ENCODE measurements around the gene SNED1.
A peak's percentile ranks its signal among the peaks of the same experiment; 100 is the strongest.

Gene SNED1

DNA sequence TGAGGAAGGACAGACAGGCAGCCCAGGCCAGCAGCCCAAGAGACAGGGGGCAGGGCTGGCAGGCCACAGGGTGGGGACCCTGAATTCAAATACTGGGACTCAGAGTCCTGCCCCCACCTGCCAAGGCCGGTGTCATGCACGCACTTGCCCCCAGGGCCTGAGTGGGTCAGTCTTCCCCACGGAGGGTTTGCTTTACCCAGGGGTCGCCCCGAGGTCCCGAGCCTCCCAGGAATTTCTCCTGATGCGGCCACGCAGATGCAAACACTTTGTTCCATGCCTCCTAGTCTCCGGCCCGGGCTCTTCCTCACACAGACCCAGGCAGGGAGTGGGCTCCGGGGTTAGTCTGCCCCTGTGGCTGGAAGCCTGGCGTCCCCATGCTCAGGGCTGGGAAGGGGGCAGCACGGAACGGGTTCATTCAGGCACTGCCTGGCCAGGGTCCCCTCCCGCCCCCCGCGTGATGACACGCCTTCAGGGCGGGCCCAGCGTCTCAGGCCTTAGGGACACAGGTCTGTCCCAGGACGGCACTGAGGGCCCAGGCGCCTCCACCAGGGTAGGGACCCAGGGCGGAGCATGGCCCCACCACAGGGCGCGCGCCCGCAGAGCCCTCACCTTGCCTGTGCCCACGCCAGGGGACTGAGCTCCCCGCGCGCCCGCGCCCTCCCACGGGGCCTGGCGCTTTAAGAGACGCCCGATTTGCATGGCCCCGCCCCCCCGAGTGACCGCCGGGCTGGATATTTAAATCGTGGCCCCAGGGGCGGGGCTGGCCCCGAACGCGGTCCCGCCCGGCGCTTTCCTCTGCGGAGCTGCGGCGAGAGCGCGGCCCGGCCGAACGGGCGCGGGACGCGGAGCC is at the start of gene SNED1:
Gene SNED1, plus strand, starts transcription at position 763 of the 850 bp plus-strand sequence. CDS start 220 bp downstream, outside the sequence.
- no peaks in the 10 kb centered on the region for H3K9me3 ChIP-seq (ENCODE audit: control insufficient read depth, insufficient read depth, low read length)
- H3K4me3 ChIP-seq (ENCODE audit: low read depth, low read length), result peak within 1 kb of the TSS; percentile 53
- no peaks in the 10 kb centered on the region for H3K36me3 ChIP-seq (ENCODE audit: control insufficient read depth, insufficient read depth, low read length)
- no peaks in the 10 kb centered on the region for H3K4me1 ChIP-seq (ENCODE audit: control insufficient read depth, insufficient read depth, low read length)
- H3K9ac ChIP-seq (ENCODE audit: low read depth, low read length), result no peak within 1 kb of the TSS
- peaks cover 23% of the 10 kb centered on the region for H3K27me3 ChIP-seq (ENCODE audit: control insufficient read depth, insufficient read depth, low read length)

DNA sequence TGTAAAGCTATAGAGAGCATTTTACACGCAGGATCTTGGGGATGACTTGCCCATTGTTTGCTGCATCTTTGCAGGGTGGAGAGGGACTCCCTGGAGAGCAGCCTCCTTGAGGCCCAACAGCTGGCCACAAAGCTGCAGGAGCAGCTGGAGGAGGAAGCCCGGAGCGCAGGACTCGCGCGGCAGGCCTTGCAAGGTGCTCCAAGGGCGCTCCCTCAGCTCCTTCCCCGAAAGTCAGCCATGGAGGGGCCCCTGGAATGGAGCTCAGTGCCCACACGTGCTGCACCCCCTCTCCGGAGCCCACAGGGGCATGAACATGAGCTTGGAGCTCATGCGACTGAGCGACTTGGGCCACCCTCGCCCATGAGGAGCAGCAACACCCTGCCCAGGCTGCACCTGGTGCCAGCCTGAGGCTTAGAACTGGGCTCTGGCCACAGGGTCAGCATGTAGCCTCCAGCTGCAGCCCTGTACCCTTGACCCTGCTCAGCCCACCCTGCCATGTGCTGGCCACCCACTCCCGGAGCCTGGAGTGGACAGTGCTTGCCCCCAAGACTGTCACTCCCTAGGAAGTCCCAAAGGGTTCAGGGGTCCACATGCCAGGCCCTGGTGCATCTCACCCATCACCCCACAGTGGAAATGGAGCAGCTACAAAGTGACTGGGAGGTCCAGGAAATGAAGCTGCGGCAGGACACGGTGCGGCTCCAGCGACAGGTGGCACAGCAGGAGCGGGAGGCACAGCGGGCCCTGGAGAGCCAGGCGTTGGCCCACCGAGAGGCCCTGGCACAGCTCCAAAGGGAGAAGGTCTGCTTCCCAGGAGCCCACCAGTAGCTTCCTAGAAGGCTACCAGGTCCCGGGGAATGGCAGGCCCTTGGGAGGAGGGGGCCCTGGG is 49.3 kb upstream of the SNED1 start:
- no peaks in the 10 kb centered on the region for H3K9me3 ChIP-seq (ENCODE audit: control insufficient read depth, insufficient read depth, low read length)

DNA sequence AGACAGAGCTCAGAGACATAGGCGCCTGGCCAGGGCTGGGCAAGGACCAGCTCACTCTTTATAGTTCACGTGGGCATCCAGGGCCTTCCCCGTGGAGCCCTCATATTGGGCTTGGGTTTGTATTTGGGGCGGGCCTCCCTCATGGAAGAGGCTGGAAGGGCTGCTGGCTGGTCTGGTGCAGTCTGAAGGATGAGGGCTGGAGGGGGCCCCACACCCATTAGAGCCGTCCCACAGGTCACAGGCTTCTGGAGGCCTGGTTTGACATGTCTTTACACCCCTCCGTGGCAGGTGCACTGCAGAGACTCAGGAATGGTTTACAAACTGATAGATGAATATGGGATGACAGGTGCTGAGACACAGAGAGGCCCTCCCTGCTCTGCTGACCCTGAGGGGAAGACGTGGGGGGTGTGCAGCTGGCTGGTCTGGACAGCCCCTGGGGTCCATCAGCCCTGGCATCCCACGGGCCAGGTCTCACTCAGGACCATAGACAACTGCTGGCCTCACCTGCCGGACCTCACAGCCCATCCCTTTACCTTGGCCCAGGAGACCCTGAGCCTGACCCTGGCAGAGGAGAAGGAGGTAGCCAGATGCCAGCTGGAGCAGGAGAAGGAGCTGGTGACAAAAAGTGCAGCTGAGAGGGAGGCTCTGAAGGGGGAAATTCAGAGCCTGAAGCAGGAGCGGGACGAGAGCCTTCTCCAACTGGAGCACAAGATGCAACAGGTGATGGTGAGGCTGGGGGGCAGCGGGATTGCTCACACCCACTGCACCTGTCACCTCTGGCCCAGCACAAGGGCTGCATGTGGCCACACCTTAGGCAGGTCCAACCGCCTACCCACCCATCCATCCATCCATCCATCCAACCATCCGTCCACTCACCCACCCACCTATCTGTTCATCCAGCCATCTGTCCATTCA is 48.4 kb upstream of the SNED1 start:
- Histone ChIP-seq H3K36me3 (ENCODE audit: control insufficient read depth, insufficient read depth, low read length) (no peaks in the 10 kb centered on the region), H3K9ac (ENCODE audit: low read depth, low read length) (no peak overlapping the region), H3K4me1 (ENCODE audit: control insufficient read depth, insufficient read depth, low read length) (no peaks in the 10 kb centered on the region), H3K9me3 (ENCODE audit: control insufficient read depth, insufficient read depth, low read length) (no peaks in the 10 kb centered on the region), H3K27me3 (ENCODE audit: control insufficient read depth, insufficient read depth, low read length) (no peaks in the 10 kb centered on the region), H3K4me3 (ENCODE audit: low read depth, low read length) (no peak overlapping the region)

More for the DNA sequence above, 49.3 kb upstream of the SNED1 start:
- H3K9ac ChIP-seq (ENCODE audit: low read depth, low read length), result no peak overlapping the region
- H3K4me1 ChIP-seq (ENCODE audit: control insufficient read depth, insufficient read depth, low read length), result no peaks in the 10 kb centered on the region
- no peak overlapping the region for H3K4me3 ChIP-seq (ENCODE audit: low read depth, low read length)
- no peaks in the 10 kb centered on the region for H3K36me3 ChIP-seq (ENCODE audit: control insufficient read depth, insufficient read depth, low read length)
- H3K27me3 ChIP-seq (ENCODE audit: control insufficient read depth, insufficient read depth, low read length), result no peaks in the 10 kb centered on the region

DNA sequence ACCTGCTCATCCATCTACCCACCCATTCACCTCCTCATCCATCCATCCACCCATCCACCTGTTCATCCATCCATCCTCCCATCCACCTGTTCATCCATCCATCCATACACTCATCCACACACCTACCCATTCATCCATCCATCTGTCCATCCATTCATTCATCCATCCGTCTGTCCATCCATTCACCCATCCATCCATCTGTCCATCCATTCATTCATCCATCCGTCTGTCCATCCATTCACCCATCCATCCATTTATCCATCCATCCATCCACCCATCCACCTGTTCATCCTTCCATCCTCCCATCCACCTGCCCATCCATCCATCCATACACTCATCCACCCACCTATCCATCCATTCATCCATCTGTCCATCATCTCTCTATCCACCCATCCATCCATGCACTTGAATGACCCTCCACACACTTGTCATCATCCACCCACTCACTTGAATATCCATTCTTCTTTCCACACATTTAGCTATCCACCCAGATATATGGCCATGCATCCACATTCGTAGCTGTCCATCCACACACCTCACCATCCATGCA is 47.3 kb upstream of the SNED1 start:
- H3K4me3 ChIP-seq (ENCODE audit: low read depth, low read length), result no peak overlapping the region
- no peak overlapping the region for H3K9ac ChIP-seq (ENCODE audit: low read depth, low read length)
- H3K9me3 ChIP-seq (ENCODE audit: control insufficient read depth, insufficient read depth, low read length), result no peaks in the 10 kb centered on the region
- H3K4me1 ChIP-seq (ENCODE audit: control insufficient read depth, insufficient read depth, low read length), result no peaks in the 10 kb centered on the region
- H3K36me3 ChIP-seq (ENCODE audit: control insufficient read depth, insufficient read depth, low read length), result no peaks in the 10 kb centered on the region
- H3K27me3 ChIP-seq (ENCODE audit: control insufficient read depth, insufficient read depth, low read length), result no peaks in the 10 kb centered on the region

DNA sequence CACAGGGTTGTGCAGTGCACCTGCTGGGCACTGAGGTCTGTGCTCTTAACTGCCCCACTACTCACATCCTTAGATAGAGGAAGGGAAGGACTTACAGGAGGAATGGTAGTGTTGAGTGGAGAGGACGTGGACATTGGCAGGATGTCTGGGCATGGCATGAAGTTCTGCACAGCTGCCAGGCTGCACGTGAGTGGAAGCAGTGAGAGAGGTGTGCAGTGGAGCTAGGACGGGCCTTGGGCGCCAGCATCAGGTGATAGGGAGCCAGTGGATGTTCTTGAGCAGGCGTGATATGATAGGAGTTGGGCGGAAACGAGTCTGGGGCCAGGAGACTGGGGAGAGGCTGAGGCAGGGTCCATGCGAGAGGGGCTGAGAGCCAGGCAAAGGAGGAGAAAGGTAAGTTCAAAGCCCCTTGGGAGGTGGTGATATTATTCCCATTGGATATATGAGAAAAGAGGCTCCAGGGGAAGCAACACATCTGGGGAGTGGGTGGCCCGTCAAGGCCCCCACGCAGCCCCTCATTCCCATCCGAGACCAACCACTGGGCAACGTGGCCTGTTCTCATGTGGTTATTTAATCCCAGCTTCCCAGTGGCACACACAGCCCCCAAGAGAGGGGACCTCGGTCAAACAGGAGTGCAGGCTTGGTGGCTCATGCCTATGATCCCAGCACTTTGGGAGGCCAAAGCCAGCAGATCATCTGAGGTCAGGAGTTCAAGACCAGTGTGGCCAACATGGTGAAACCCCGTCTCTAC is 45.7 kb upstream of the SNED1 start:
- Histone ChIP-seq H3K36me3 (ENCODE audit: control insufficient read depth, insufficient read depth, low read length) (no peaks in the 10 kb centered on the region), H3K9me3 (ENCODE audit: control insufficient read depth, insufficient read depth, low read length) (no peaks in the 10 kb centered on the region), H3K4me1 (ENCODE audit: control insufficient read depth, insufficient read depth, low read length) (no peaks in the 10 kb centered on the region), H3K9ac (ENCODE audit: low read depth, low read length) (no peak overlapping the region), H3K4me3 (ENCODE audit: low read depth, low read length) (no peak overlapping the region), H3K27me3 (ENCODE audit: control insufficient read depth, insufficient read depth, low read length) (no peaks in the 10 kb centered on the region)

DNA sequence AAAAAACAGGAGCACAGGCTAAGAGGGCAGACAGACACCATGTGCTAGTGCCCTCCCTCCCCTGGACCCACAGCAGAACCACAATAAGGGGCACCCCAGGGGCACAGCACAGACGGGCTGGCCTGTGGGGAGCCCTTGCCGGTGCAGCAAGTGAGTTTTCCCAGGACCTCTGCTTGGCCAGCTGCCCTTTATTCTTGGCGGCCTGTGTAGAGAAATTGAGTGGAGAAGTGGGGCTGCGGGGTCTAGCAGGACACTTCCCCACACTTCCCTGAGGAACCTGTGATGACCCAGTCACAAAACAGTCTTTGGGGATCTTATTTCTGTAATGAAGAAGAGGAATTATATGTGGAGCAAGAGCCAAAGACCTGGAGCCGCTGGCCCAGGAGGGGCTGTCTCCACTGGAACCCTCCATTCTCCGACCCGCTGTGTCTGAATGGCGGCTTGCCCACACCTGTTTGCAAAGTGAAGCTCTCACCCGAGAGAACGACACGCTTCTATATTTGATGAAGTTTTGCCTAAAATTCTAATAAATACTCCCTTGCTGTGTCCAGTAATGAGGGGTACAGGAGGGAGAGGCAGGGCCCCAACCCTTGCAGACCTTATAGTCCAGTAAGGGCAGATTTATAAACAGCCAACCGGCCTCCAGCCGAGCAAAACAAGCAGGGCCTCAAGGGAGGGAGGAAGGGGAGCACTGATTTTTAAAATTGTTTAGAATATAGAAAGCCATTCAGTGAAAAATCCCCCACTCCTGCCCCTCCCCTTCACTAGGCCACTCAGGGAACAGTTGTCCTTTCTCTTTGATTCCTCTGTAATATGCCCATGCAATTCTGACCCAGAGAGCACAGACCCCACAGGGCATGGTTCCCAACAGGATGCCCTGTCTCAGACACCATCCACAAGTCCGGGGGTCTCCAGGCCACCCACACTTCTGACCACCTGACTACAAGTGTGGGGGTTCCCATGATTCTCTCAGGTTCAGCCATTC is 44.7 kb upstream of the SNED1 start:
- no peaks in the 10 kb centered on the region for H3K27me3 ChIP-seq (ENCODE audit: control insufficient read depth, insufficient read depth, low read length)
- H3K4me1 ChIP-seq (ENCODE audit: control insufficient read depth, insufficient read depth, low read length), result no peaks in the 10 kb centered on the region
- no peak overlapping the region for H3K4me3 ChIP-seq (ENCODE audit: low read depth, low read length)
- no peaks in the 10 kb centered on the region for H3K36me3 ChIP-seq (ENCODE audit: control insufficient read depth, insufficient read depth, low read length)
- no peak overlapping the region for H3K9ac ChIP-seq (ENCODE audit: low read depth, low read length)
- no peaks in the 10 kb centered on the region for H3K9me3 ChIP-seq (ENCODE audit: control insufficient read depth, insufficient read depth, low read length)

DNA sequence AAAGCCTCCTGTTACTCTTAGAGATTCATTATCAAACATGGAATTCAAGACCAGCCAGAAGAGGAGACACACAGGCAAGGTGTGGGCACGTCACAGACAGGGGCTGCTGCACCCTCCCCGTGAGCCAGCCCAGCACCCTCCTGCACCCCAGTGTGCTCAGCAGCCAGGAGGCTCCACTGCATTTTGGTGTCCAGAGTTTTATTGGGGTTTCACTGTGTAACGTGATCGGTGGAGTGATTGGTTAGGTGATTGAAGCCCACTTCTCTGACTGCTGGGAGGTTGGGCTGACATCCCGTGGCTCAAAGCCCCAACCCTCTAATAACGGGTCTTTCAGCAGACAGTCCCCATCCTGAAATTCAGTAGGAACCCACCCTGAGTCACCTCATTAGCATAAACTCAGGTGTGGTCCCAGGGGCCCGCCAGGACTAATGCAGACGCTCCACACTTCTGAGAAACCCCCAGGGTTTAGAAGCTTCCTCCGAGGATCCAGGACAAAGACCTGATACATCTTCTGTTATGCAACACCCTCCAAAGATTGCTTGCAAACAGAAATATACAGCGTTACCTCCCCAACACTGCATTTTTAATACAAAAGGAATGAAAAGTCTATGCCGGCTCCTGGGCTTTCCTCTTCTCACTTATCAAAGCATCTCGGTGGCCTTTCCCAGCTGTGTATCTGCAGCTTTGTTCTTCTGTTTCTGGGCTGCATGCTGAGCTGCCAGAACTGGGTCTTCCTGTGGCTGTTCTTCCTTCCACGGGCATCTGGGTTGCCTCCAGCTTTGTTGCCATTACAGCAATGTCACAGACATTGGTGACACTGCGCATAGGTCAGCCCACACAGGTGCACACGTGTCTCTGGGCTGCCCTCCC is 43.7 kb upstream of the SNED1 start:
- Histone ChIP-seq H3K36me3 (ENCODE audit: control insufficient read depth, insufficient read depth, low read length) (no peaks in the 10 kb centered on the region), H3K27me3 (ENCODE audit: control insufficient read depth, insufficient read depth, low read length) (no peaks in the 10 kb centered on the region), H3K9me3 (ENCODE audit: control insufficient read depth, insufficient read depth, low read length) (no peaks in the 10 kb centered on the region), H3K4me1 (ENCODE audit: control insufficient read depth, insufficient read depth, low read length) (no peaks in the 10 kb centered on the region), H3K9ac (ENCODE audit: low read depth, low read length) (no peak overlapping the region), H3K4me3 (ENCODE audit: low read depth, low read length) (no peak overlapping the region)

DNA sequence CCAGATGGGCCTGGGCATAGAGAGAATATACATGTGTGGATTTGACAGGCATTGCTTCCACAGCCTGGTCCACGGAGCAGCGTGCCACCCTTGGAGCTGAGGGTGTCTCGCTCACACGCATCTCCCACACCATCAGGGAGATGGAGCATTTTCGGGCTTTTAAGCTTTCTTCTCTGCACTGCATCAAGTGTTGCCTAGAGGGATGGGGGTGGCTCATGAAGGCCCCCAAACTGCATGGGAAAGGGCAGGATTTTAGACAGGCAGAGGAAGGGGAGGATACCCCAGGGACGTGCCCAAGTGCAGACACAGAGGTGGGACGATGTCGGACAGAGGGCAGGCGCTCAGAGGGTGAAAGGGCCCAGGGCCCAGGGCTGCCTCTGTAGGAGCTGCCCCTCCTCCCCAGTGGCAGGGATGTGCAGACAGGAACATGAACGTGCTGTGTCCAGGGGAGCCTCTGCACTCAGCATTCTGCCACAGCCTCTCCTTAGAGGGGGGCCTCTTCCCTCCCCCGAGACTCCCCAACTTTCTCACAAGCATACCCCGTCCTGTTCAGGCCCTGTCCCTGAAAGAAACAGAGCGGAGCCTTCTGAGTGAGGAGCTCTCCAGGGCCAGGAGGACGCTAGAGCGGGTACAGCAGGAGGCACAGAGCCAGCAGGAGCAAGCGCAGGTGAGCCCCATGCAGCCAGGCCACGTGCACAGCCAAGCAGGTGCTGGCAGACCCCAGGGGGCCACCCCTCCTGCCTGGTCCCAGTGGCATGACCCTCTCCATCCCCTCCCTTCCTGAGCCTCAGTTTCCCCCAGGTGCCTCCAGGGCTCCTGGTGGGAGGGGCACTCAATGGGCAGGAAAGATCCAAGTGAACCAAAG is 42.9 kb upstream of the SNED1 start:
- H3K9me3 ChIP-seq (ENCODE audit: control insufficient read depth, insufficient read depth, low read length), result no peaks in the 10 kb centered on the region
- H3K27me3 ChIP-seq (ENCODE audit: control insufficient read depth, insufficient read depth, low read length), result no peaks in the 10 kb centered on the region
- no peaks in the 10 kb centered on the region for H3K36me3 ChIP-seq (ENCODE audit: control insufficient read depth, insufficient read depth, low read length)
- no peaks in the 10 kb centered on the region for H3K4me1 ChIP-seq (ENCODE audit: control insufficient read depth, insufficient read depth, low read length)
- no peak overlapping the region for H3K9ac ChIP-seq (ENCODE audit: low read depth, low read length)
- H3K4me3 ChIP-seq (ENCODE audit: low read depth, low read length), result no peak overlapping the region
